Cardiac septum (tissue), 1 donor: ENCODE results near the gene LYSMD3. TPM values are rescaled to one million over a fixed set of nuclear protein-coding genes. Genes with fewer than 3 reads are reported as not detected.

Experiments
- DNase-seq: peaks from one replicate; pipeline ENCODE4 v3.0.0-alpha.2; 2020; ENCODE audit warnings: low spot score
- intact Hi-C: fragments of 100-400 bp; cut with DNase I; formaldehyde crosslinking; loops from one replicate; pipeline ENCODE4 v1.14.0; 2022
- total RNA-seq: library from RNA; stranded (reverse); fragmentation: NEBNext Ultra II Directional; extraction: Animal tissue kit (Norgen Biotek cat#: 25700); gene quantifications from one replicate; pipeline ENCODE4 v1.2.1, GENCODE V29; 2021
- donor health status: DM: no; HTN: no; CAD: no.

Gene LYSMD3
- total RNA-seq, 1 donor from 2014 or later = 14.8 TPM

GRCh38 chr5:90549729-90550275 is 20.4 kb upstream of the LYSMD3 start:
- intact Hi-C loops = no loop called here
- DNase-seq = no peak

- intact Hi-C loops = no loop called here
- DNase-seq = no peak
Observed at GRCh38 chr5:90549223-90549622, 19.8 kb upstream of the LYSMD3 start.

GRCh38 chr5:90548069-90548593 is 18.7 kb upstream of the LYSMD3 start:
- intact Hi-C loops = no loop called here
- no peak for DNase-seq

DNA sequence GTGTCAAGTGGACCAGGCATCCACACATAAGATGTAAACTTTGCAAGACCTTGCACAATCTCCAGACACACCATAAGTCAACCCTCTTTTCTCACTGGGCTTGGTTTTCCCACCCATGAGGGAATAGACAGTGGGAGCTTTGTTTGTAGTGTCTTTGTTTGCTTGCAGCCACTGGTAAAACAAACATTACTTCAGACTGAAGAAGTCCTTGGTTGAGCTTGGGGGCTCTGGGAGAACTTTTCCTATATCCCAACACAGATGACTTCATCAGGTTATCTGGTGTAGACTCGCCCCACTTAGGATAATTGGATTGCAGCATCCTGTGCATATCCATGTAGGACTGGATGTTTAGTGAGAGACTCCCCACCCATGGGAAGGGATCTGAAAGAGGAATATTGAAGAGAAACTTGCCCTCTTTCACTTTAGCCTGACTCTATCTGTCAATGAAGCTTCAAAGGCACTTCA is 17.7 kb upstream of the LYSMD3 start:
- intact Hi-C loops = no loop called here
- DNase-seq = no peak

DNA sequence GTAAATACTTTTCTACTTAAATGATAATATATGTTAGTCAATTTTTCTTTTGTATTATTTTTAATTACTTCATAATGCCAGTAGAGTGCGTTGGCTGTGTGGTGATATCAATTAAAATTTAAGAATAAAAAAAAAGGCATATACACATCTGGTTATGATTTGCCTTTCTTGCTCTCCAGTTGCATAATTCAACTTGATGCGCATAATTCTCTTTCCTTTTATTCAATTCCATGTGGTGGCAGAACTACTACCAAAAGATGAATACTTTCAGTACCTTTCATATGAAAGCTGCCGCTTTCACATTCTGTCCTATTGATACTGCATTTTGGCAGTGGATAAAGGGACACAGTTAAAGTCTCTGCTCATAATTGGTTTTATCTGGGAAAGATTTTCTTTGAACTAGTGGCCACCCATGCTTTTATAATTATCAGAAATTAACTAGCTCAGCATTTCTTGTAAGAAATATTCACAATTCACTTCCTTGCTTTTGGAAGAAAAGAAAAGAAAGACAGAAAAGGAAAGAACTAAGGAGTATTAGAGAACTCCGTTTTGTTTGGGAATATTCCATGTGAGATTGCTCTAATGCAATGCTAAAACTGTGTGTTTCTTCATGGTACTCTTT is 16.9 kb upstream of the LYSMD3 start:
- no peak for DNase-seq
- intact Hi-C loops = no loop called here

- intact Hi-C loops = no loop called here
Observed at GRCh38 chr5:90545511-90545910, 16.1 kb upstream of the LYSMD3 start.

GRCh38 chr5:90542827-90543519 is 13.6 kb upstream of the LYSMD3 start:
- intact Hi-C loops = no loop called here
- no peak for DNase-seq

More at GRCh38 chr5:90545511-90545910, 16.1 kb upstream of the LYSMD3 start:
- no peak for DNase-seq

DNA sequence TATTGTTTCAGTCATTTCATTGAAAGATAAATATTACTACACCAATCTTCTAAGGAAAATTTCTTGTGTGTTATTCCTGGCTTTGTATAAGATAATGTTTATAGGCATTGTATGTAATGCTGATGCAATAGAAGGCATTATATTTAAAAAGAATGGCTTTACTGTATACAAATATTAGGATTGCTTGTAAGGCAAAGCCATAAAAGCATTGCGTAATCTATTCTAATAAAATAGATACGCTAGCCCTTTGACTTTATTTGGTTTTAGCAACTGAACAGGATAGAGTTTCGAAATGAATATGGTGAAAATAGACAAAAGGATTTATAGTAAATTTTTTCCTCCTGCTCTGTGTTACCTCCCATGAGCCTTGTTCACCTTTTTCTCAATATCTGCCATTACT is 5.5 kb upstream of the LYSMD3 start:
- intact Hi-C loops = no loop called here
- no peak for DNase-seq

DNA sequence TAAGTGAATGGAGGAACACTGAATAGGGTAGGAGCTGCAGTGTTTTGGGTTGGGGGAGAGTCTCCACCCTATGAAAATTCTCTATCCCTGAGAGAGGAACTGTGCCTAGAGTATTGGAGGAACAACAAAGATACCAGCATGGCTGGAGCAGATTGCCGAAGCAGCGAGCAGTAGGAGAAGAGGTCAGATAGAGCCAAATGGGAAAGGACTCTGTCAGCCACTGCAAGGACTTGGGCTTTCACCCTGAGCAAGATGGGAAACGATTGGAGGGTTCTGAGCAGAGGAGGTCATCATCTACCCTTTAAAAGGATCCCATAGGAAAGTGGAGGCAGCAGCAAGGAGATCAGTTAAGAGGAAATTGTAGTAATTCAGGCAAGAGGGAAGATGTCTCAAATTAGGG is 4.4 kb upstream of the LYSMD3 start:
- DNase-seq = no peak
- intact Hi-C loops = no loop called here

DNA sequence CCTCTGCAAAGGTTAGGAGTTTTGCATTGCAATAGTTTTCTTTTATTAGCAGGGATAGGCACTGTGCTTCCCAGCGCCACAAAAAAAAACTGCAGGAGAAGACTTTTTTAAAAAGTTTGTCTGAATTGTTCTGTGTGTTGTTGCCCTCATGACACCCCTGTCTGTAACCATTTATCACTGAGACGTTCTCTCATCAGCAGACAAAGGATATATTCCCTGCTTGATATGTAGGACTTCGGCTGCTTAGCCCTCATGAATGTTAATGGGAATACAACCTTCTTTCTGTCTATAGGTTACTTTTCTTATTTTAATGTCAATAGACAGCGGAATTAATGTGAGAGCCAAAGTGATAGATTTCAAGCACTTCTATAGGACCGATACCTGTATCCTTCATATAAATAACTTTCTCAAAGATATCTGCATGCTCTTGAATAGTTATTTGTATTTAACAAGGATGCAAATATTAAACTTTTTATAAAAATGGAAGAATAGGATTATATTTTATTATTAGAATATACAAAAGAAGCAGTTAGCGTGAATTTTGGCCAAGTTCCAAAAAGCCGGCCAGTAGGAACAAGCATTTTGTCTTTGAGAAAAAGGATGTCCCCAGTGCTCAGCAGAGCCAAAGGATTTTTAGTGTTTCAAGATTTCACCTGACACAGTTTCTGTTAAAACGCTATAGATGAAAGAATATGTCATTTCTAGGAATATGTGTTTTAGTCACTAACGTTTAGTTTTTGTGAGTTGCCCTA is 1.5 kb upstream of the LYSMD3 start:
- DNase-seq = no peak
- intact Hi-C loops = loop anchor here (2.0 kb wide), 1 partner anchor 90 kb away; no protein-coding TSS in a partner anchor

DNA sequence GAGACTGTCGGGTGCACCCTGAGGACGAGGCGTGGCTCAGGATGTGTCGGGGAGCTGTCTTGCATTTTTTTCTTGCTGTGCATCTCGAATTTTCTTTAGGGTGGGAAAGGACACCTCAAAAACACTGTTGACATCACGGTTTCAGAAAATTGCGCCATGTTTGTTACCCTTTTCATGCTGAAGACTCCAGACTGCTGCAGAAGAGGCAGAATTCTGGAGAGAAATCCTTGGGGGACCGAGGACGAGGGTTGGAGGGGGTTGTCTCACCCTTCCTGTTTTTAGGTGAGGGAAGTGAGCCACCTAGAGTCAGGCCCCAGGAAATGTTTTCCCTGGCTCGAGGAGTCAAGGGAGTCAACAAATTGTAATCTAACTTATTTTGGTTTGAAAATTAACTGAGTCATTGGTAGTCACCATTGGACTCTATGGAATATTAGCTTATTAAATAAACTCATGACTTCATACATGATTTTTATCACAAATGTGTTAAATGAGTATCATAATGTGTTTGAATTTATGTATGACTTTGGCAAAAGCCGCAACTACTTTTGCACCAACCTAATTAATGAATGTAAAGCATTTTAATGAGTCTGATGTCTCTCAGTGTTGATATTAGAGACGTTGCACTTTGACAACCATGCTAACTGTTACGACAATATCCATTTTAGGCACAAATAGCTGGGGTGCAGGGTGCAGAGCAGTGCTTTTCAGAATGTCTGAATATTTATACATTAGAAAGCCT is 724 bp upstream of the LYSMD3 start:
- intact Hi-C loops = loop anchor here (1.0 to 2.0 kb wide), 3 partner anchors 56 to 121 kb away; partner anchors contain the start of genes CETN3, MBLAC2 and POLR3G
- peak; percentile 80 for DNase-seq

DNA sequence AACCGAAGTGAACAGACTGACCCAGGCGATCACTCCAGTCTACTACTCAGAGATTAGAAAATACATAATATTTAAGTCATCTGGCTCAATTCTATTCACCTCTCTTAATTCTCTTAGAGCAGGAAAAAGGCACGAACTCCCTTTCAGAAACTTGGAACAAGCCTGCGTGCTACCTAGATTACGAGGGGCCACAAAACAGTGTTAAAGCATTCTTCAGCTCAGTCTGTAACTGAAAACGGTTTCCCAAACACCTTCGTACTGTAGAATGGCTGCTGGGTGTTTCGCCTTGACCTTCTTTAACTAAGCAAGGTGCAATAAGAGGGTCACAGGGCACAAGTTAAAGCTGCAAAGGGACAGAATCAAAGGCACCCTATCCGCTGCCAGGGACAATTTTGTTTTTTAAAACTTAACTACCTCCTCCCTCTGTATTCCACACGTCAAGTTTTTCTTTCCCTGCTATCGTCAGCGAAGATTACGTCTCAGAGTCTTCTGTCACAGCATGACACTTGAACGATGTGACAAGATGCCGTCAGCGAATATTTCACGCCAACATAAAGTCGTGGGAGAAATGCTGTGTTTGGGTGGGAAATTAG is 687 bp downstream of the LYSMD3 start:
- intact Hi-C loops = loop anchor here (1.0 to 2.0 kb wide), 2 partner anchors 54 to 120 kb away; partner anchors contain the start of genes CETN3, MBLAC2 and POLR3G
- DNase-seq = no peak

DNA sequence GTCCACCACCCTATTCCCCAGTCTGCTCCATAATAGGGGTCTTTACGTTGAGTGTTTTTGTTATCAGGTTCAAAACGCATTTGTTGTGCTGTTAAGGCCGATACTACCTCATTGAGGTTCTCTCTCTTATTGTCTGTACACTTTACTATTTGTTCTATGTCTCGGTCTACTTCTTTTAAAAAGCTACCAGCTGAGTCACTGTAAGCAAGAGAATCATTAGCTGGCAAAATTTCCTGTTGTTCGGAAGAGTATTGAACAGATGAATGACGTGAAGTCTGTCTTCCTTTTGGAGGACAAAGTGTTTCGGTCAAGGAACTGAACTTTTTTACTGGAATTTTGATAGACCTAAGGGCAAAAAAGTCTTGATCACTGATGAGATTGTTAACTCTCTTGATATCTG is 10.3 kb downstream of the LYSMD3 start:
- DNase-seq = no peak
- intact Hi-C loops = no loop called here

GRCh38 chr5:90518661-90519060 is 10.7 kb downstream of the LYSMD3 start:
- intact Hi-C loops = no loop called here
- no peak for DNase-seq

DNA sequence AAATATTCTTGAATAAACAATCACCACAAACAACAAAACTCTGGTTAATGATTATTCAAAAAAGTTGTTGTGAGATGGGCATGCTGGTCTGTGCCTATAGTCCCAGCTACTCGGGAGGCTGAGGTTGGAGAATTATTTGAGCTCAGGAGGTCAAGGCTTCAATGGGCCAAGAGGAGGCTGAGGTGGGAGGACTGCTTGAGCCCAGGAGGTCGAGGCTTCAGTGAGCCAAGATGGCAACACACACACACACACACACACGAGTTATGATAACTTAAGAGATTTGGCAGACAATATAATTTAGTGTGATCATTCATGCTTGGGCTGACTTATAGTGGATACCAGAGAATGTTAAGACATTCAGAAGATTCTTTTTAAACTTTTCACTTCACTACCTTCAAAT is 14.9 kb downstream of the LYSMD3 start:
- intact Hi-C loops = no loop called here
- no peak for DNase-seq

GRCh38 chr5:90510438-90510837 is 18.9 kb downstream of the LYSMD3 start:
- no peak for DNase-seq
- intact Hi-C loops = no loop called here

DNA sequence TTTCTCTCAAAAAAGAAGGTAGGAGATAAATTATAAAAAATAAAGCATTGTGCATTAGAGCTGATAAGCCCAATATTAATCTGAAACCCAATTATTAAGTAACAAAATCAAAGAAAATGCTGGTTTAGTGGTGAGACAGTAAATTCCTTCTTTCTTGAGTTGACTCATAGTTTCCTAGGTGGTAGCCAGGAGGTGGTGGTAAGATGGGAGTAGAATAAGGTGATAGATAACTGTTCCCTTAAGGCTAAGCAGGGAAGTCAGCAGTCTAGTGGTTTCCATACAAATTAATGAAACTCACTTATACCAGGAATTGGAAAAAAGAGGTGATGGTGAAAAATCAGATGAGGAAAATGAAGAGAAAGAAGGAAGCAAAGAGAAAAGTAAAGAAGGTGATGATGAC is 23.2 kb downstream of the LYSMD3 start:
- intact Hi-C loops = no loop called here
- DNase-seq = no peak

DNA sequence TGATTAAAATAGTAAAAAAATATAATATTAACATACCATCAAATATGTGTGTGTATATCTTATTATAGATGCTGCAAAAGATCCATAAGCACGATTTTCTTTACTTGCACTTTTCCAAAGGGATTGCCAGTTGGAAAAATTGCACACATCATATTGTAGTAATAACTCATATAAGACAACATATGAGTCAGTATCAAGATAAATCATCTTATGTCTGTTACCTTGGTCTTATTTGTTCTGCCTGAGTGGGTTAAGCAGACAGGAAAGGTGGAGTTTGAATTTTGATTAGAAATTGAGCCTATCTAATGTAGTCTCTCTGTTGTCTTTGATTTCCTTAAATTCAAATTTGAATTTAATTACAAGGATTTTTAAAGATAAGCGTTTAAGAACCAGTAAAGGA is 24.6 kb downstream of the LYSMD3 start:
- DNase-seq = no peak
- intact Hi-C loops = no loop called here

DNA sequence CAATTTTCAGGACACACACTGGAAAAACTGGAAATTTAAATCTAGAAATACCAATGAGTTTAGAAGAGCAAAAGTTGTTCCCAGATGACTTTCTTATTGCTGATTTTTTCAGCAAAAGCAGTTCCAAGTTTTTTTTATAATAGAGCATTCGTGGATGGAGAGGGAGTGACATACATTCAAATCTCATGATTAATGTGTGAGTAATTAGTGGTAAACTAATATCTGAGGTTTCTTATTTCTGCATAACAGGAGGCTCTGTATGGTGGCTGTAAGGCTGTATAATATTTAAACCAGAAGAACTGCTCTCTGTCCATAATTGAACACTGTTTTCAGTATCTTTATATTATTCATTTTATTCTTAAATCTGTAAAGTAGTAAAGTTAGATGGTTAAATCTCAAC is 25.8 kb downstream of the LYSMD3 start:
- no peak for DNase-seq
- intact Hi-C loops = no loop called here
